22Rv1 (cell line): ENCODE data around the gene CDHR3.

Experiments used
- CTCF ChIP-seq: fragments of 450-650 bp; IDR thresholded peaks from 2 replicates; pipeline ENCODE4 v1.5.1; 2017; ENCODE audit warnings: mild to moderate bottlenecking
- ZFX ChIP-seq: fragments of 450-650 bp; IDR thresholded peaks from 2 replicates; pipeline ENCODE4 v1.6.1; 2017; ENCODE audit warnings: antibody characterized with exemption, borderline replicate concordance

GRCh38 chr7:106076537-106076936 is 113.5 kb downstream of the CDHR3 start:
- TF ChIP-seq CTCF, result no peak
- no peak for TF ChIP-seq ZFX
